ENCODE measurements around the gene FLNB. TPM values are rescaled to one million over a fixed set of nuclear protein-coding genes. Genes with fewer than 3 reads are reported as not detected.

Gene FLNB
- total RNA-seq, 1 donor = 274 TPM

GRCh38 chr3:58116161-58116955 is 108.1 kb downstream of the FLNB start:
- H3K4me1 ChIP-seq (ENCODE audit: insufficient read depth, low read length) = peaks cover 8% of the 10 kb centered on the region
- H3K4me2 ChIP-seq (ENCODE audit: insufficient read depth, low read length) = no peak overlapping the region
- H3K27me3 ChIP-seq (ENCODE audit: insufficient read depth, low read length) = no peaks in the 10 kb centered on the region
- H4K20me1 ChIP-seq (ENCODE audit: insufficient read depth, low read length) = peaks cover 1% of the 10 kb centered on the region
- H3K36me3 ChIP-seq (ENCODE audit: insufficient read depth, low read length) = peaks cover 81% of the 10 kb centered on the region
- no peak for DNase-seq (ENCODE audit: insufficient read length, low spot score, missing footprints)
- H3K9me3 ChIP-seq (ENCODE audit: low read depth, low read length) = no peaks in the 10 kb centered on the region
- H2AFZ ChIP-seq (ENCODE audit: low read length) = no peak overlapping the region
- no peak overlapping the region for H3K27ac ChIP-seq (ENCODE audit: low read depth, low read length)
- no peaks in the 10 kb centered on the region for H3K79me2 ChIP-seq (ENCODE audit: insufficient read depth, low read length)
- H3K4me3 ChIP-seq (ENCODE audit: insufficient read depth, low read length) = no peak overlapping the region
- no peak for TF ChIP-seq CTCF (IDR thresholded peaks at IDR 0.05; ENCODE audit: extremely low read depth, low read depth, low read length)

- no peak overlapping the region for H3K4me3 ChIP-seq (ENCODE audit: insufficient read depth, low read length)
- no peaks in the 10 kb centered on the region for H3K9me3 ChIP-seq (ENCODE audit: low read depth, low read length)
- H2AFZ ChIP-seq (ENCODE audit: low read length) = no peak overlapping the region
- peaks cover 8% of the 10 kb centered on the region for H3K4me1 ChIP-seq (ENCODE audit: insufficient read depth, low read length)
- H3K36me3 ChIP-seq (ENCODE audit: insufficient read depth, low read length) = peaks cover 78% of the 10 kb centered on the region
- no peaks in the 10 kb centered on the region for H3K79me2 ChIP-seq (ENCODE audit: insufficient read depth, low read length)
- TF ChIP-seq CTCF (IDR thresholded peaks at IDR 0.05; ENCODE audit: extremely low read depth, low read depth, low read length) = no peak
- no peak overlapping the region for H3K4me2 ChIP-seq (ENCODE audit: insufficient read depth, low read length)
- peak overlapping the region; percentile 43 for H3K27ac ChIP-seq (ENCODE audit: low read depth, low read length)
- no peak for DNase-seq (ENCODE audit: insufficient read length, low spot score, missing footprints)
- H3K27me3 ChIP-seq (ENCODE audit: insufficient read depth, low read length) = no peaks in the 10 kb centered on the region
- peaks cover 3% of the 10 kb centered on the region for H4K20me1 ChIP-seq (ENCODE audit: insufficient read depth, low read length)
These were observed 108.8 kb downstream of the FLNB start for GRCh38 chr3:58116985-58117384.

GRCh38 chr3:58117561-58118181 is 109.4 kb downstream of the FLNB start:
- H3K4me2 ChIP-seq (ENCODE audit: insufficient read depth, low read length) = no peak overlapping the region
- peak overlapping the region; percentile 43 for H3K27ac ChIP-seq (ENCODE audit: low read depth, low read length)
- no peaks in the 10 kb centered on the region for H3K79me2 ChIP-seq (ENCODE audit: insufficient read depth, low read length)
- no peak overlapping the region for H2AFZ ChIP-seq (ENCODE audit: low read length)
- DNase-seq (ENCODE audit: insufficient read length, low spot score, missing footprints) = no peak
- no peak overlapping the region for H3K4me3 ChIP-seq (ENCODE audit: insufficient read depth, low read length)
- peaks cover 3% of the 10 kb centered on the region for H4K20me1 ChIP-seq (ENCODE audit: insufficient read depth, low read length)
- H3K27me3 ChIP-seq (ENCODE audit: insufficient read depth, low read length) = no peaks in the 10 kb centered on the region
- peaks cover 8% of the 10 kb centered on the region for H3K4me1 ChIP-seq (ENCODE audit: insufficient read depth, low read length)
- peaks cover 74% of the 10 kb centered on the region for H3K36me3 ChIP-seq (ENCODE audit: insufficient read depth, low read length)
- no peak for TF ChIP-seq CTCF (IDR thresholded peaks at IDR 0.05; ENCODE audit: extremely low read depth, low read depth, low read length)
- no peaks in the 10 kb centered on the region for H3K9me3 ChIP-seq (ENCODE audit: low read depth, low read length)

GRCh38 chr3:58119186-58119585 is 111.0 kb downstream of the FLNB start:
- Histone ChIP-seq H2AFZ (ENCODE audit: low read length) (no peak overlapping the region), H3K4me3 (ENCODE audit: insufficient read depth, low read length) (no peak overlapping the region), H3K27ac (ENCODE audit: low read depth, low read length) (no peak overlapping the region), H3K36me3 (ENCODE audit: insufficient read depth, low read length) (peaks cover 77% of the 10 kb centered on the region), H3K4me2 (ENCODE audit: insufficient read depth, low read length) (no peak overlapping the region), H3K9me3 (ENCODE audit: low read depth, low read length) (no peaks in the 10 kb centered on the region), H3K27me3 (ENCODE audit: insufficient read depth, low read length) (no peaks in the 10 kb centered on the region), H4K20me1 (ENCODE audit: insufficient read depth, low read length) (peaks cover 6% of the 10 kb centered on the region), H3K79me2 (ENCODE audit: insufficient read depth, low read length) (no peaks in the 10 kb centered on the region), H3K4me1 (ENCODE audit: insufficient read depth, low read length) (peaks cover 8% of the 10 kb centered on the region)
- no peak for DNase-seq (ENCODE audit: insufficient read length, low spot score, missing footprints)
- TF ChIP-seq CTCF (IDR thresholded peaks at IDR 0.05; ENCODE audit: extremely low read depth, low read depth, low read length) = no peak
